ENCODE results near the gene TMEM200C.

The TMEM200C gene

DNA sequence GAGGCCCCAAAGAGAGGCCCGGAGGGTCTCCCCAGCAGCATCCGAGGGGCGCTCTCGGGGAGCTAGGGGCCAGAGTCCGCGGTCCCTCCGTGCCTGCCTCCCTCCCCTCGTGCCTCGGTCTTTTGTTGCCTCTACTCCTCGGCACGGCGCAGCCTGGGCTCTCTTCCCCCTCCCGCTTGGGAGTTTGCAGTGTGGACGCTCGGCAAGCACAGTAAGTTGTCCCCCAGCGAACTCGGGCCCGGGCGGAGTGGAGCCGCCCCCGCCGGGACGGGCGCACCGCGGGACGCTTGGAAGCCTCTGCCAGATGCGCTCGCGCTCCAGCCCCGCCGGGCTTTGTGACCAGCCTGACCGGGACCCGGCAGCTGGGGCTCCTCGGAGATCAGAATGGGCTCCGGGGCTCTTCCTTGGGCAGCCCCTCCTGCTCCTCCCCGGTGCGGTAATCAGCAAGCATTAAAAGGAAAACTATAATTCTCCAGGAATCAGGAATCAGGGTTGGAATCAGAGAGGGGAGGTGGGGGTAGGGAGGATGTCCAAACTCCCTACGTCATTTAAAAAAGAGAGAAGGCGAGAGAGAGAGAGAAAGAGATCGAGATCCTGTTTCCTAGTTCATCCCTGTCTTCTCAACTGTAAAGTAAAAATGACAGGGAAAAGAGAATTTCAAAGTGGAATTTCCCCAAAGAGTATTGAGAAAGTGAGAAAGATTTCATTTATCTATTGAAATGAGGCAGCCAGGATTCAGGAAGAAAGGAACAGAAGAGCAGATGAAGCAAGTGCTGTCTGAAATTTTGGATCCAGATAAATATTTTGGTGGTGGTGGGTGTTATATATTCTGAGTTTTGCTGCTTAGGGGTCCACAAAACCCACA is 786 bp upstream of the TMEM200C start:
- ATAC-seq, result no peak; the same call in 2 of the 3 replicates
- TF ChIP-seq CREB5 (CRISPR knock-in tag; IDR thresholded peaks at IDR 0.05; ENCODE audit: low read depth), result no peak
- TF ChIP-seq, protein P1, sequence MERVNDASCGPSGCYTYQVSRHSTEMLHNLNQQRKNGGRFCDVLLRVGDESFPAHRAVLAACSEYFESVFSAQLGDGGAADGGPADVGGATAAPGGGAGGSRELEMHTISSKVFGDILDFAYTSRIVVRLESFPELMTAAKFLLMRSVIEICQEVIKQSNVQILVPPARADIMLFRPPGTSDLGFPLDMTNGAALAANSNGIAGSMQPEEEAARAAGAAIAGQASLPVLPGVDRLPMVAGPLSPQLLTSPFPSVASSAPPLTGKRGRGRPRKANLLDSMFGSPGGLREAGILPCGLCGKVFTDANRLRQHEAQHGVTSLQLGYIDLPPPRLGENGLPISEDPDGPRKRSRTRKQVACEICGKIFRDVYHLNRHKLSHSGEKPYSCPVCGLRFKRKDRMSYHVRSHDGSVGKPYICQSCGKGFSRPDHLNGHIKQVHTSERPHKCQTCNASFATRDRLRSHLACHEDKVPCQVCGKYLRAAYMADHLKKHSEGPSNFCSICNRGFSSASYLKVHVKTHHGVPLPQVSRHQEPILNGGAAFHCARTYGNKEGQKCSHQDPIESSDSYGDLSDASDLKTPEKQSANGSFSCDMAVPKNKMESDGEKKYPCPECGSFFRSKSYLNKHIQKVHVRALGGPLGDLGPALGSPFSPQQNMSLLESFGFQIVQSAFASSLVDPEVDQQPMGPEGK (CRISPR knock-in tag; IDR thresholded peaks at IDR 0.05; ENCODE audit: borderline replicate concordance), result no peak
- TF ChIP-seq TOX (CRISPR knock-in tag; IDR thresholded peaks at IDR 0.05; ENCODE audit: borderline replicate concordance), result no peak
- TF ChIP-seq ARNTL (CRISPR knock-in tag; IDR thresholded peaks at IDR 0.05; ENCODE audit: borderline replicate concordance, low read depth), result no peak
- TF ChIP-seq RARB (CRISPR knock-in tag; IDR thresholded peaks at IDR 0.05), result no peak
- no peak for TF ChIP-seq ZC3H10 (CRISPR knock-in tag; IDR thresholded peaks at IDR 0.05)
- TF ChIP-seq, protein P2, sequence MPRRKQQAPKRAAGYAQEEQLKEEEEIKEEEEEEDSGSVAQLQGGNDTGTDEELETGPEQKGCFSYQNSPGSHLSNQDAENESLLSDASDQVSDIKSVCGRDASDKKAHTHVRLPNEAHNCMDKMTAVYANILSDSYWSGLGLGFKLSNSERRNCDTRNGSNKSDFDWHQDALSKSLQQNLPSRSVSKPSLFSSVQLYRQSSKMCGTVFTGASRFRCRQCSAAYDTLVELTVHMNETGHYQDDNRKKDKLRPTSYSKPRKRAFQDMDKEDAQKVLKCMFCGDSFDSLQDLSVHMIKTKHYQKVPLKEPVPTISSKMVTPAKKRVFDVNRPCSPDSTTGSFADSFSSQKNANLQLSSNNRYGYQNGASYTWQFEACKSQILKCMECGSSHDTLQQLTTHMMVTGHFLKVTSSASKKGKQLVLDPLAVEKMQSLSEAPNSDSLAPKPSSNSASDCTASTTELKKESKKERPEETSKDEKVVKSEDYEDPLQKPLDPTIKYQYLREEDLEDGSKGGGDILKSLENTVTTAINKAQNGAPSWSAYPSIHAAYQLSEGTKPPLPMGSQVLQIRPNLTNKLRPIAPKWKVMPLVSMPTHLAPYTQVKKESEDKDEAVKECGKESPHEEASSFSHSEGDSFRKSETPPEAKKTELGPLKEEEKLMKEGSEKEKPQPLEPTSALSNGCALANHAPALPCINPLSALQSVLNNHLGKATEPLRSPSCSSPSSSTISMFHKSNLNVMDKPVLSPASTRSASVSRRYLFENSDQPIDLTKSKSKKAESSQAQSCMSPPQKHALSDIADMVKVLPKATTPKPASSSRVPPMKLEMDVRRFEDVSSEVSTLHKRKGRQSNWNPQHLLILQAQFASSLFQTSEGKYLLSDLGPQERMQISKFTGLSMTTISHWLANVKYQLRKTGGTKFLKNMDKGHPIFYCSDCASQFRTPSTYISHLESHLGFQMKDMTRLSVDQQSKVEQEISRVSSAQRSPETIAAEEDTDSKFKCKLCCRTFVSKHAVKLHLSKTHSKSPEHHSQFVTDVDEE (CRISPR knock-in tag; IDR thresholded peaks at IDR 0.05), result no peak
- no peak for TF ChIP-seq ZNF565 (CRISPR knock-in tag; conservative IDR thresholded peaks at IDR 0.05; ENCODE audit: low read depth)
- TF ChIP-seq, protein P3, sequence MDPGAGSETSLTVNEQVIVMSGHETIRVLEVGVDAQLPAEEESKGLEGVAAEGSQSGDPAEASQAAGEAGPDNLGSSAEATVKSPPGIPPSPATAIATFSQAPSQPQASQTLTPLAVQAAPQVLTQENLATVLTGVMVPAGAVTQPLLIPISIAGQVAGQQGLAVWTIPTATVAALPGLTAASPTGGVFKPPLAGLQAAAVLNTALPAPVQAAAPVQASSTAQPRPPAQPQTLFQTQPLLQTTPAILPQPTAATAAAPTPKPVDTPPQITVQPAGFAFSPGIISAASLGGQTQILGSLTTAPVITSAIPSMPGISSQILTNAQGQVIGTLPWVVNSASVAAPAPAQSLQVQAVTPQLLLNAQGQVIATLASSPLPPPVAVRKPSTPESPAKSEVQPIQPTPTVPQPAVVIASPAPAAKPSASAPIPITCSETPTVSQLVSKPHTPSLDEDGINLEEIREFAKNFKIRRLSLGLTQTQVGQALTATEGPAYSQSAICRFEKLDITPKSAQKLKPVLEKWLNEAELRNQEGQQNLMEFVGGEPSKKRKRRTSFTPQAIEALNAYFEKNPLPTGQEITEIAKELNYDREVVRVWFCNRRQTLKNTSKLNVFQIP (CRISPR knock-in tag; IDR thresholded peaks at IDR 0.05; ENCODE audit: borderline replicate concordance, low read depth), result no peak
- no peak for TF ChIP-seq ZNF8 (CRISPR knock-in tag; IDR thresholded peaks at IDR 0.05)
- no peak for TF ChIP-seq OSR1 (CRISPR knock-in tag; IDR thresholded peaks at IDR 0.05)
- TF ChIP-seq BACH2 (CRISPR knock-in tag; IDR thresholded peaks at IDR 0.05; ENCODE audit: borderline replicate concordance), result no peak
- TF ChIP-seq ZFP3 (CRISPR knock-in tag; IDR thresholded peaks at IDR 0.05), result no peak
- TF ChIP-seq CSRNP3 (CRISPR knock-in tag; IDR thresholded peaks at IDR 0.05), result no peak
- TF ChIP-seq CSDC2 (CRISPR knock-in tag; IDR thresholded peaks at IDR 0.05), result no peak
- no peak for TF ChIP-seq SNAI2 (CRISPR knock-in tag; IDR thresholded peaks at IDR 0.05)

DNA sequence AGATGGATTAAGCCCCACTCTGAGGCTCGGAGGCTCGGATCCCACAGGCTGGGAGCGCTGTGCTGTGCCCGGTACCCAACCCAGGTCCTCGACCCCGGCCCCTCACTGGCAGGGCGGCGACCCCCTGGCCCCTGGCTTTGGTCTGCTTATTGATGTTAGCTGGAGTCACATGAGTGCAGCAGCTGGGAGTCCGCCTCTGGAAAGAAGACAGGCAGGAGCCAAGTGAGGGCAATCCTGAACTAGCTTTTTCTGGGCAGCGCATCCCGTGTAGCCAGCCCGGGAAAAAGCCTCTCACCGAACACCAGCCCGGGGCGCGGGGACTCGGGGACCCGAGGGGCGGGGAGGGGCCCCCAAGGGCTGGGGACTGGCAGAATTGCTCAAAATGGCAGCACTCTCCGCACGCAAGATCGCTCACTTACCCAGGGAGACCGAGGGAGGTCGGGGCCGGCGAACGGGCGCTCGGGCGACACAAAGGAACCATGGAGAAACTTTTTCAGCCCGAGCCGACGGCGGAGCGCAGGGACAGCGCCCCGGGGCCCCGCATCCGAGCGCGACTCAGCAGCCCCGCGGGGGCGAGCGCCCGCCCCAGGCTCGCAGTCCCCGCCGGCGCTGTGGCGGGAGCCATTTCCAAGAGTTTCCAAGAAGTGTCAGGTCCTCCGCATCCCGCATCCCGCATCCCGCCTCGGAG is 567 bp downstream of the TMEM200C start:
- no peak for ATAC-seq

GRCh38 chr18:5893956-5894610 is 1.2 kb downstream of the TMEM200C start:
- no peak for TF ChIP-seq BACH2 (CRISPR knock-in tag; IDR thresholded peaks at IDR 0.05; ENCODE audit: borderline replicate concordance)
- no peak for TF ChIP-seq RARB (CRISPR knock-in tag; IDR thresholded peaks at IDR 0.05)
- no peak for TF ChIP-seq ISL1 (CRISPR knock-in tag; IDR thresholded peaks at IDR 0.05)
- no peak for TF ChIP-seq ZNF8 (CRISPR knock-in tag; IDR thresholded peaks at IDR 0.05)
- TF ChIP-seq GLIS3 (CRISPR knock-in tag; IDR thresholded peaks at IDR 0.05), result no peak
- TF ChIP-seq TOX (CRISPR knock-in tag; IDR thresholded peaks at IDR 0.05; ENCODE audit: borderline replicate concordance), result no peak
- no peak for TF ChIP-seq OSR1 (CRISPR knock-in tag; IDR thresholded peaks at IDR 0.05)
- TF ChIP-seq ZFP30 (CRISPR knock-in tag; IDR thresholded peaks at IDR 0.05), result no peak
- TF ChIP-seq, protein P2 (CRISPR knock-in tag; IDR thresholded peaks at IDR 0.05), result no peak
- TF ChIP-seq CSRNP3 (CRISPR knock-in tag; IDR thresholded peaks at IDR 0.05), result no peak
- no peak for ATAC-seq

More for the DNA sequence above, 567 bp downstream of the TMEM200C start:
- no peak for TF ChIP-seq TOX (CRISPR knock-in tag; IDR thresholded peaks at IDR 0.05; ENCODE audit: borderline replicate concordance)
- TF ChIP-seq TCF4 (CRISPR knock-in tag; IDR thresholded peaks at IDR 0.05; ENCODE audit: borderline replicate concordance), result no peak
- no peak for TF ChIP-seq GLIS3 (CRISPR knock-in tag; IDR thresholded peaks at IDR 0.05)
